Measurements from ENCODE around the gene PAX2.

PAX2 gene

DNA sequence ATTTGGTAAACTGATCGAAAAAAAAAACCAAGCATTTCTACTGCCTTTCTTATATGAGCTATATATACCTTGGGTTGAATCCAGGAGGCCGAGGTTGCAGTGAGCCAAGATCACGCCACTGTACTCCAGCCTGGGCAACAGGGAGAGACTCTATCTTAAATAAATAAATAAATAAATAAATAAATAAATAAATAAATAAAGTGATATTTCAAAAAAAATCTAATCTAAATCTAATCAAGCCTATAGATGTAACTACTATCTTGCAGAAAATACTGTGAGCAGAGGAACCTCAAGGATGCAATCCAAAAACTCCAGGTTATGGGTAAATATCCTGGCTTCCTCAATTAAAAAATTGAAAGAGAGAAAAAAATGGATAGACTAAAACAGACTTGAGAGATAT is 96.1 kb downstream of the PAX2 start:
- no peak for TF ChIP-seq CTCF (IDR thresholded peaks at IDR 0.05; ENCODE audit: control insufficient read depth, extremely low read depth, insufficient read depth)
- no peak for DNase-seq (ENCODE audit: low read depth)
- H3K4me3 ChIP-seq (ENCODE audit: low read depth, low read length), result no peak overlapping the region

DNA sequence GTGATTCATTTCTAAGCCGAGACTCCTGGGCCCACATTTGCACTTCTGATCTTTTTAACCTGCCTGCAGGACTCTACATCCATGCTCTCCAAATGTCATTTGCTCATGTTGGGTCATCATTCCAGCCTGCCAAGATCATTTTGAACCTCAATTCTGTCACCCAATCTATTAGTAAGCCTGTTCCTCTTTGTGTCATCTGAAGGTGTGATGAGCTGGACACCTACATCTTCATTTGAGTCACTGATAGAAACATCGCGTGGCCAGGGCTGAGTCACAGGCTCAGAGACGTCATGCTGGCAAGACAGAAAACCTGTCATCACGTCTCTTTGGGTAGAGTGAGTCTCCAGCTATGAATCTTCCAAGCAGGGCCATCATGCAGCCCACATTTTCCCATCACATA is 102.1 kb downstream of the PAX2 start:
- TF ChIP-seq CTCF (IDR thresholded peaks at IDR 0.05; ENCODE audit: control insufficient read depth, extremely low read depth, insufficient read depth), result no peak
- DNase-seq (ENCODE audit: low read depth), result no peak
- no peak overlapping the region for H3K4me3 ChIP-seq (ENCODE audit: low read depth, low read length)

- DNase-seq (ENCODE audit: low read depth), result no peak
- no peak for TF ChIP-seq CTCF (IDR thresholded peaks at IDR 0.05; ENCODE audit: control insufficient read depth, extremely low read depth, insufficient read depth)
- no peak overlapping the region for H3K4me3 ChIP-seq (ENCODE audit: low read depth, low read length)
Measured at GRCh38 chr10:100848770-100849169, 103.4 kb downstream of the PAX2 start.

DNA sequence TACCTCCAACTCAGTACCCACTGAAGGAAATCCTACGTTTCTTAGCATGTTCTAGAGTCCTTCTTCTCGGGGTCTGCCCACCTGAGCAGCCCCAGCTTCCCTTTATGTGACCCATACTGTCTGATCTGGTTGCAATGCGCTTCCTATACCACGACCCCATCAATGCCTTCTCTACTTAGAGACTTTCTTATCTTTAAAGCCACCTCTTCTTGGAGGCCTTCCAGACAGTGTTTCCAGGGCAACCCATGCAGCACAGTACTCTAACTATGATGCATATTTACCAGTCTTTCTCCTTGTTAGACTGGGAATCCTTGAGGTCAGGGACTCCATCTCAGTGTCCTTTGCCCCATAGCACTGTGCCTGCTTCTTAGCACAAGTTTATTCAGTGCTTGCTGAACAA is 112.9 kb downstream of the PAX2 start:
- no peak for TF ChIP-seq CTCF (IDR thresholded peaks at IDR 0.05; ENCODE audit: control insufficient read depth, extremely low read depth, insufficient read depth)
- H3K4me3 ChIP-seq (ENCODE audit: low read depth, low read length), result no peak overlapping the region
- no peak for DNase-seq (ENCODE audit: low read depth)

GRCh38 chr10:100858747-100859483 is 113.5 kb downstream of the PAX2 start:
- DNase-seq (ENCODE audit: low read depth), result no peak
- no peak overlapping the region for H3K4me3 ChIP-seq (ENCODE audit: low read depth, low read length)
- no peak for TF ChIP-seq CTCF (IDR thresholded peaks at IDR 0.05; ENCODE audit: control insufficient read depth, extremely low read depth, insufficient read depth)

DNA sequence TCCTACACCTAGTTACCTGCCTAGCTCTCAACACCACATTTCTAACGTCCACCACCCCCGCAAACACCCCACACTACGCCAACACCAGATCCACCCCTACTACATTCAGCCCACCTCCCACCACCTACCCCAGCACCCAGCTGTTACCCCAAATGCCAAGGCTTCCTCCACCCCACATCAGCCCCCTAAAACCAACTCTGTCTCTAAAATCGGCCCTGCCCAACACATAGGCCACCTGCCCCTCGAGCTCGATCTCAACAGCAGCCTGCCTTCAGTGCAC is 114.0 kb downstream of the PAX2 start:
- no peak overlapping the region for H3K4me3 ChIP-seq (ENCODE audit: low read depth, low read length)
- DNase-seq (ENCODE audit: low read depth), result no peak
- no peak for TF ChIP-seq CTCF (IDR thresholded peaks at IDR 0.05; ENCODE audit: control insufficient read depth, extremely low read depth, insufficient read depth)

DNA sequence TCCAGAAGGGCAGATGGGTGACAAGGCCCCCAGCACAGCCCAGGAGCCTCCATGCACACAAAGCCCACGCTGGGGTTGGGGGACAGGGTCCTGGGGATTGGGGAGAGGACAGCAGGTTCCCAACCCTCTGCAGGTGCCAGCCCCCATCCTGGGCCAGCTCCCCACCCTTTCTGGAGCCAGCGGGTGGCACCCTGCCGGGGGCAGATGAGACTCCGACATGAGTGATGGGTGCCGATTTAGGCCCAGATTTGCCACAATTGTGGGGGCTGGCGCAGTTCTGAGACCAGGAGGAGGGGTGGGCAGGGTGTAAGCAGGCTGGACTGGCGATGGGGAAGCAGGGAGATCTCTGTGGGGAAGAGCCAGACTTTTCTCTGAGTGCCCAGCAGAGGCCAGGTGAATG is 118.1 kb downstream of the PAX2 start:
- DNase-seq (ENCODE audit: low read depth), result no peak
- no peak for TF ChIP-seq CTCF (IDR thresholded peaks at IDR 0.05; ENCODE audit: control insufficient read depth, extremely low read depth, insufficient read depth)
- no peak overlapping the region for H3K4me3 ChIP-seq (ENCODE audit: low read depth, low read length)
